ENCODE measurements around the gene COPS4.

The COPS4 gene

DNA sequence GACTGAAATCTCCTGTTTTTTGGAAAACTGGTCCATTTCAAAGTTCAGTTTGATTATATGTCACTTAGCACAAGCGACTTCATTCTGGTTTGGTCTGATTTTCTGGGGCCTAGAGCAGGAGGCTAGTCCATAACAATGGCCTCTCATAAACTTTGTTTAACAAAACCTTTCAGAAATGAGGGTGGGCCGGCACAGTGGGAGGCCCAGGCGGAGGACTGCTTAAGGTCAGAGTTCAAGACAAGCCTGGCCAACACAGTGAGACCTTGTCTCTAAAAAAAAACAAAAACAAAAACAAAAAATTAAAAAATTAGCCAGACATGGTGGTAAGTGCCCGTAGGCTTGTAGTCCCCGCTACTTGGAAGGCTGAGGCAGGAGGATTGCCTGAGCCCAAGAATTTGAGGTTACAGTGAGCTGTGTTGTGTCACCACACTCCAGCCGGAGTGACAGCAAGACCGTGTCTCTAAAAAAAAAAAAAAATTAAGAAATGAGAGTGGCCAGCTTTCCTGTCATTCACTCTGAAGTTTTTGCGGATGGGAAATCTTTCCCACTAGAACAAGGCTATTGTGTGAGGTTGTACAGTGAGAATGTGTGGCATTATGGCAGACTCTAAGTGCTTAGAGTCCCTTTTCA, 80.8 kb downstream of the COPS4 start:
- Histone ChIP-seq H2BK120ac (ENCODE audit: insufficient read depth, low read length, poor library complexity) (no peak overlapping the region), H3K36me3 (ENCODE audit: control insufficient read depth in 1 of 2, insufficient read depth in 2 of 2, low read length in 2 of 2) (no peaks in the 10 kb centered on the region), H3K79me2 (ENCODE audit: control insufficient read depth, insufficient read depth, low read length, poor library complexity) (peaks cover 2% of the 10 kb centered on the region), H3K4me3 (ENCODE audit: low read depth, low read length) (no peak overlapping the region), H3K18ac (ENCODE audit: low read length) (no peak overlapping the region), H3K4me2 (ENCODE audit: low read length) (peak overlapping the region; percentile 42), H3K9ac (ENCODE audit: low read length) (no peak overlapping the region), H4K91ac (ENCODE audit: low read depth, low read length) (peak overlapping the region; percentile 12), H2BK5ac (ENCODE audit: low read depth, low read length, poor library complexity) (no peak overlapping the region), H3K4ac (ENCODE audit: low read depth, low read length) (no peak overlapping the region), H2AFZ (ENCODE audit: insufficient read depth, low read length, poor library complexity) (no peak overlapping the region), H4K8ac (ENCODE audit: low read depth, low read length) (no peak overlapping the region), H3K9me3 (ENCODE audit: insufficient read depth, low read depth, low read length) (peaks cover 1% of the 10 kb centered on the region), H3K23ac (ENCODE audit: low read length) (no peak overlapping the region), H3K14ac (ENCODE audit: low read length) (no peak overlapping the region), H4K12ac (ENCODE audit: low read depth, low read length) (no peak overlapping the region), H3K4me1 (ENCODE audit: control insufficient read depth in 1 of 2, insufficient read depth in 2 of 2, low read length in 2 of 2) (peaks cover 5 to 9% of the 10 kb centered on the region in 2 experiments), H3K27ac (ENCODE audit: low read depth, low read length) (peak overlapping the region; percentile 78), H2AK5ac (ENCODE audit: low read length) (no peak overlapping the region), H3K27me3 (ENCODE audit: insufficient read depth, low read length) (no peaks in the 10 kb centered on the region), H2BK12ac (ENCODE audit: low read length) (no peak overlapping the region), H3K79me1 (ENCODE audit: low read length) (peaks cover 5% of the 10 kb centered on the region)
- no CpG with 5 or more reads among the region's 8 CpGs for WGBS (ENCODE audit: extremely low coverage, insufficient coverage, insufficient read length)
- DNase-seq: no peak

DNA sequence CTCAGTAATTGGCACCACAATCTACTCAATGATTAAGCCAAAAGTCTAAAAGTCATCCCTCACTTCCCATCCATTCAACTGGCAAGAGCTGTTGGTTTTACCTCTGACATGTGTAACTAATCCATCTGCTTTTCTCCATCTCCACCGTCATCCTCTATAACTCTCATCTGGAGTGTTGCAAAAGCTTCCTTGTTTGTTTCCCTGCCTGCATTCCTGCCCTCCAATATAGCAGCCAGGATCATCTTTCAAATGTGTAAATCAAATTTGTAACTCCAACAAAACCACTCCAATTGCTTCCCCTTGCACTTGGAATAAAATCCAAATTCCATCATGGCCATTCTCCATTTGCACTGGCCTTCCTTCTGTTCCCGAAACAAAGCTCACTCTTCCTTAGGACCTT, 83.9 kb downstream of the COPS4 start:
- Histone ChIP-seq H3K18ac (ENCODE audit: low read length) (no peak overlapping the region), H2BK12ac (ENCODE audit: low read length) (no peak overlapping the region), H3K4me2 (ENCODE audit: low read length) (no peak overlapping the region), H2AFZ (ENCODE audit: insufficient read depth, low read length, poor library complexity) (no peak overlapping the region), H3K23ac (ENCODE audit: low read length) (no peak overlapping the region), H3K4me3 (ENCODE audit: low read depth, low read length) (no peak overlapping the region), H3K79me1 (ENCODE audit: low read length) (no peaks in the 10 kb centered on the region), H2AK5ac (ENCODE audit: low read length) (no peak overlapping the region), H3K9ac (ENCODE audit: low read length) (no peak overlapping the region), H3K27me3 (ENCODE audit: insufficient read depth, low read length) (no peaks in the 10 kb centered on the region), H3K14ac (ENCODE audit: low read length) (no peak overlapping the region), H3K4ac (ENCODE audit: low read depth, low read length) (no peak overlapping the region), H2BK5ac (ENCODE audit: low read depth, low read length, poor library complexity) (no peak overlapping the region), H3K9me3 (ENCODE audit: insufficient read depth, low read depth, low read length) (no peaks in the 10 kb centered on the region), H3K36me3 (ENCODE audit: control insufficient read depth in 1 of 2, insufficient read depth in 2 of 2, low read length in 2 of 2) (no peaks in the 10 kb centered on the region), H4K12ac (ENCODE audit: low read depth, low read length) (no peak overlapping the region), H4K91ac (ENCODE audit: low read depth, low read length) (no peak overlapping the region), H3K4me1 (ENCODE audit: control insufficient read depth in 1 of 2, insufficient read depth in 2 of 2, low read length in 2 of 2) (peaks cover 0 to 4% of the 10 kb centered on the region in 2 experiments), H4K8ac (ENCODE audit: low read depth, low read length) (no peak overlapping the region), H3K27ac (ENCODE audit: low read depth, low read length) (no peak overlapping the region), H3K79me2 (ENCODE audit: control insufficient read depth, insufficient read depth, low read length, poor library complexity) (no peaks in the 10 kb centered on the region), H2BK120ac (ENCODE audit: insufficient read depth, low read length, poor library complexity) (no peak overlapping the region)
- DNase-seq: no peak
- WGBS (ENCODE audit: extremely low coverage, insufficient coverage, insufficient read length): no CpG with 5 or more reads among the region's 2 CpGs

DNA sequence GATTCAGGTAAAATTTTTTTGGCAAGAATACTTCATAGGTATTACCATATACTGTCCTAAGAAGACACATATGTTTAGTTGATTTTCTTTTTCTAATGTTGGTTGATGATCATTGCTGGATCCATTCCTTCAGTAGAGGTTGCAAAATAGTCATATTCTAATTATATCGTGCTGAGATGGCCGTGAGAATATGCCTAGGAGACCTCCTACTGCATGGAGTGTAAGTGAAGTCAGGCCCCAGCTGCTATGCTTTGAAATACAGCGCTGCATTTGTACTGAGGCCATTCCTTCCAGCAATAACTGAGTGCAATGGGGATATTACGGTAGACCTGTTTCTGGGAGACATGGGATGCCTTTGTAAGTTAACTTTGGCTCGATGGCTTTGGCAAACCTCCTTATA, 86.3 kb downstream of the COPS4 start:
- Histone ChIP-seq H4K8ac (ENCODE audit: low read depth, low read length) (no peak overlapping the region), H2BK12ac (ENCODE audit: low read length) (no peak overlapping the region), H2BK5ac (ENCODE audit: low read depth, low read length, poor library complexity) (no peak overlapping the region), H2AK5ac (ENCODE audit: low read length) (no peak overlapping the region), H2AFZ (ENCODE audit: insufficient read depth, low read length, poor library complexity) (no peak overlapping the region), H3K23ac (ENCODE audit: low read length) (no peak overlapping the region), H3K4ac (ENCODE audit: low read depth, low read length) (no peak overlapping the region), H3K79me1 (ENCODE audit: low read length) (no peaks in the 10 kb centered on the region), H4K91ac (ENCODE audit: low read depth, low read length) (no peak overlapping the region), H3K14ac (ENCODE audit: low read length) (no peak overlapping the region), H3K4me2 (ENCODE audit: low read length) (no peak overlapping the region), H3K27ac (ENCODE audit: low read depth, low read length) (no peak overlapping the region), H3K36me3 (ENCODE audit: control insufficient read depth in 1 of 2, insufficient read depth in 2 of 2, low read length in 2 of 2) (no peaks in the 10 kb centered on the region), H3K4me3 (ENCODE audit: low read depth, low read length) (no peak overlapping the region), H3K9me3 (ENCODE audit: insufficient read depth, low read depth, low read length) (no peaks in the 10 kb centered on the region), H2BK120ac (ENCODE audit: insufficient read depth, low read length, poor library complexity) (no peak overlapping the region), H3K9ac (ENCODE audit: low read length) (peak overlapping the region; percentile 53), H3K4me1 (ENCODE audit: control insufficient read depth in 1 of 2, insufficient read depth in 2 of 2, low read length in 2 of 2) (no peaks in the 10 kb centered on the region), H3K27me3 (ENCODE audit: insufficient read depth, low read length) (no peaks in the 10 kb centered on the region), H4K12ac (ENCODE audit: low read depth, low read length) (no peak overlapping the region), H3K18ac (ENCODE audit: low read length) (no peak overlapping the region), H3K79me2 (ENCODE audit: control insufficient read depth, insufficient read depth, low read length, poor library complexity) (no peaks in the 10 kb centered on the region)
- DNase-seq: no peak
- WGBS (ENCODE audit: extremely low coverage, insufficient coverage, insufficient read length): no CpG with 5 or more reads among the region's 5 CpGs

DNA sequence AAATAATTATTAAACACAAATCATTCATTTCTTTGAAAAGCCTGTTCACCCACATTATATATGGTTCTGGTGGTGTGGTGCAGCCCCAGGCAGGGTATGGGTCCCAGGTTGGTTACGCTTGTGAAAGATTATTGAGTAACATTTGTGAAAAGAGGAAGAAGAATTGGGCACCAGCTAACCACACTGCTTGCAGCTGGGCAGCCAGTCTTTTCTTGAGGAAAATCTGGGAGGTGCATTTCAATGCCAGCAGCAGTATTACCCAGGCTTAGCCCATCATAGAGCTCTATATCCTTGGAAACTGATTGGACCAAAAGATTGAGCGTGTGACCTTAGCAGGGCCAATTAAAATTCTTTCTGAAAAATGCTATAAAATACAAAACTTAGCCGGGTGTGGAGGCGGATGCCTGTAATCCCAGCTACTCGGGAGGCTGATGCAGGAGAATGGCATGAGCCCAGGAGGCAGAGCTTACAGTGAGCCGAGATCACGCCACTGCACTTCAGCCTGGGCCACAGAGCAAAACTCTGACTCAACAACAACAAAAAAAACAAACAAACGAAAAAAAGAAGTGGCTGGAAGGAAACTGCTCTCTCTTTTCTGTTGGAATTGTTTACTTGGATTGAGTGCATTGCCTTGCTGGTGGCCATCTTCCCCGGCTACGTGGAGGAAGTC, 89.3 kb downstream of the COPS4 start:
- H4K8ac ChIP-seq (ENCODE audit: low read depth, low read length): no peak overlapping the region
- no peak overlapping the region for H4K12ac ChIP-seq (ENCODE audit: low read depth, low read length)
- no peak overlapping the region for H3K23ac ChIP-seq (ENCODE audit: low read length)
- no peaks in the 10 kb centered on the region for H3K36me3 ChIP-seq (ENCODE audit: control insufficient read depth in 1 of 2, insufficient read depth in 2 of 2, low read length in 2 of 2)
- H2AK5ac ChIP-seq (ENCODE audit: low read length): no peak overlapping the region
- H2BK5ac ChIP-seq (ENCODE audit: low read depth, low read length, poor library complexity): no peak overlapping the region
- H3K14ac ChIP-seq (ENCODE audit: low read length): no peak overlapping the region
- H3K9me3 ChIP-seq (ENCODE audit: insufficient read depth, low read depth, low read length): no peaks in the 10 kb centered on the region
- no peaks in the 10 kb centered on the region for H3K79me2 ChIP-seq (ENCODE audit: control insufficient read depth, insufficient read depth, low read length, poor library complexity)
- H2AFZ ChIP-seq (ENCODE audit: insufficient read depth, low read length, poor library complexity): no peak overlapping the region
- H2BK120ac ChIP-seq (ENCODE audit: insufficient read depth, low read length, poor library complexity): no peak overlapping the region
- H3K4me3 ChIP-seq (ENCODE audit: low read depth, low read length): no peak overlapping the region
- WGBS (ENCODE audit: extremely low coverage, insufficient coverage, insufficient read length): no CpG with 5 or more reads among the region's 10 CpGs
- H3K4me1 ChIP-seq (ENCODE audit: control insufficient read depth in 1 of 2, insufficient read depth in 2 of 2, low read length in 2 of 2): no peaks in the 10 kb centered on the region
- H3K79me1 ChIP-seq (ENCODE audit: low read length): no peaks in the 10 kb centered on the region
- no peaks in the 10 kb centered on the region for H3K27me3 ChIP-seq (ENCODE audit: insufficient read depth, low read length)
- no peak overlapping the region for H2BK12ac ChIP-seq (ENCODE audit: low read length)
- no peak overlapping the region for H3K4me2 ChIP-seq (ENCODE audit: low read length)
- no peak overlapping the region for H3K27ac ChIP-seq (ENCODE audit: low read depth, low read length)
- no peak overlapping the region for H4K91ac ChIP-seq (ENCODE audit: low read depth, low read length)
- no peak overlapping the region for H3K9ac ChIP-seq (ENCODE audit: low read length)
- no peak overlapping the region for H3K4ac ChIP-seq (ENCODE audit: low read depth, low read length)
- no peak overlapping the region for H3K18ac ChIP-seq (ENCODE audit: low read length)
- peak; percentile 79 to 90 for DNase-seq
